HUES48 (cell line): ENCODE measurements around the gene ZNF550.
A peak's percentile ranks its signal among the peaks of the same experiment; 100 is the strongest.

Experiments
- H3K27ac ChIP-seq: one replicate; pipeline ENCODE4 v1.7.0; 2013; ENCODE audit warnings: low read depth, low read length, inconsistent platforms
- H3K27me3 ChIP-seq: 2 replicates; pipeline ENCODE4 v1.6.1; 2013; ENCODE audit warnings: mild to moderate bottlenecking, low read length; ENCODE audit not compliant: control insufficient read depth, insufficient read depth
- H3K36me3 ChIP-seq: 2 replicates; pipeline ENCODE4 v1.6.1; 2013; ENCODE audit warnings: low read length; ENCODE audit not compliant: control insufficient read depth, insufficient read depth
- H3K4me1 ChIP-seq: 2 replicates; pipeline ENCODE4 v1.6.1; 2013; ENCODE audit warnings: mild to moderate bottlenecking, low read length; ENCODE audit not compliant: control insufficient read depth, insufficient read depth
- H3K4me3 ChIP-seq: 2 replicates; pipeline ENCODE4 v1.5.1; 2013; ENCODE audit warnings: mild to moderate bottlenecking, low read depth, low read length
- H3K9ac ChIP-seq: 2 replicates; pipeline ENCODE4 v1.6.1; 2013; ENCODE audit warnings: mild to moderate bottlenecking, low read depth, low read length, moderate library complexity
- H3K9me3 ChIP-seq: 2 replicates; pipeline ENCODE4 v1.6.1; 2013; ENCODE audit warnings: low read length; ENCODE audit not compliant: control insufficient read depth, insufficient read depth

The ZNF550 gene

GRCh38 chr19:57559404-57560025, at the start of gene ZNF550:
TSS of gene ZNF550 (minus strand) at chr19:57559863. CDS start at chr19:57559682, 181 bp downstream.
- peaks cover 27% of the 10 kb centered on the region for H3K9me3 ChIP-seq
- peaks cover 18% of the 10 kb centered on the region for H3K36me3 ChIP-seq
- H3K4me3 ChIP-seq, result peak within 1 kb of the TSS; percentile 98
- H3K9ac ChIP-seq, result peak within 1 kb of the TSS; percentile 81
- peak within 1 kb of the TSS; percentile 17 for H3K27ac ChIP-seq
- H3K4me1 ChIP-seq, result peaks cover 5% of the 10 kb centered on the region
- H3K27me3 ChIP-seq, result no peaks in the 10 kb centered on the region

DNA sequence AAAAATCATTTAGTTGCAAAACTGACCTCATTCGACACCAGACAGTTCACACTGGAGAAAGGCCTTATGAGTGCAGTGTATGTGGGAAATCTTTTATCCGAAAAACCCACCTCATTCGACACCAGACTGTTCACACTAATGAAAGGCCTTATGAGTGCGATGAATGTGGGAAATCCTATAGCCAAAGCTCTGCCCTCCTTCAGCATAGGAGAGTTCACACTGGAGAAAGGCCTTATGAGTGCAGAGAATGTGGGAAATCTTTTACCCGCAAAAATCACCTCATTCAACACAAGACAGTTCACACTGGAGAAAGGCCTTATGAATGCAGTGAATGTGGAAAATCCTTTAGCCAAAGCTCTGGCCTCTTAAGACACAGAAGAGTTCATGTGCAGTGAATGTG, 47.3 kb upstream of the ZNF550 start:
- no peaks in the 10 kb centered on the region for H3K27me3 ChIP-seq
- no peak overlapping the region for H3K4me3 ChIP-seq
- H3K9me3 ChIP-seq, result no peaks in the 10 kb centered on the region; the same call in 1 of the 2 replicates
- peaks cover 39% of the 10 kb centered on the region for H3K36me3 ChIP-seq
- no peak overlapping the region for H3K9ac ChIP-seq
- H3K4me1 ChIP-seq, result no peaks in the 10 kb centered on the region
- H3K27ac ChIP-seq, result no peak overlapping the region

DNA sequence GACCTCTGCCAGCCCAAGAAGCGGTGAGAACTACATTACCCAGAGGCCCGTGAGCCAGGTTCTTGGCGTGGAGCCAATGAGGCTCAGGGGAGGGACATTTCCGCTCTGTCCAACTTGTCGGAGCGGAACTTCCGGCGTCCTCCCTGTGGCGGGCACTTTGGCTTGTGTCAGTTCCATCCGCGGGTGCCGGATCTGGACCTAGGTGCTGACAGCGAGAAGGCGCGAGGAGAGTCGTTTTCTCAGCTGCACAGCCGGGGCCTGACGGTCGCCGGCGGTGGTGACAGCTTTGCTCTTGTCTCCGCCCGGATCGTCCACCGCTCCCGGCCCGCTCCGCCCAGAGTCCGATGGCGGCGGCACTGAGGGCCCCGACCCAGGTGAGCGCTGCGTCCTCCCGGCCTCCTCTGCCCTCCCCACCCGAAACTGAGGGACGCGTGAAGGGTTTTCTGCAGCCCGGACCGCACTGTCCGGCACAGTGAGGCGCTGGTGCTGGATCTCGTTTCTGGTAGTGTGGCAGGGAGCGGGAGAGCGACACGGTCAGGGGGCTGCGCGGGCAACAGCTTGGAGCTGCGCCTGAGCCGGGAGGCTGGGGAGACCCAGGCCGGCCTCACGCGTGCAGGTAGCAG, 40.2 kb upstream of the ZNF550 start, which contains the start of gene ZNF530:
Gene ZNF530 (plus strand): TSS at position 125 of the 623 bp plus-strand sequence. CDS start 4,461 bp downstream, outside the sequence.
- peaks cover 7% of the 10 kb centered on the region; the same call in 1 of the 2 replicates for H3K36me3 ChIP-seq
- peaks cover 9% of the 10 kb centered on the region; the same call in 1 of the 2 replicates for H3K4me1 ChIP-seq
- H3K9ac ChIP-seq, result peak within 1 kb of the TSS; percentile 44; the same call in 1 of the 2 replicates
- H3K9me3 ChIP-seq, result no peaks in the 10 kb centered on the region
- no peaks in the 10 kb centered on the region for H3K27me3 ChIP-seq
- no peak within 1 kb of the TSS for H3K27ac ChIP-seq
- peak within 1 kb of the TSS; percentile 98 for H3K4me3 ChIP-seq

DNA sequence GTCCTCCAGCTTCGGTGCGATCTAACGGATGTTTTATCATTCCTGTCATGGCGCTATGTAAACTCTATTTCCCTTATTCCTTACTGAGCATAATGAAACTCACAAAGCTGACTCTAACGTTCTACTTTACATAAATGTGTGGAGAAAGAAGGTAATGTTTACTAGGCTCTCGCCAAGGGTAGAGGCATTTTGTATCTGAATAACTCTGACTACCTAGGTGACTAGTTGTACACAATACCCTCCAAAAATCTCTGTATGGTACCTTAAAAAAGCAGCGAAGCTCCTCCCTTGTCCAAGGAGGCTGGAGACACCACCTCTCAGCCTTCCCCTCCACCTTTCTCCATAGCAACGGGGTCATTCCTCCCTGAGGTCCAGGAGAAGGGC, 39.7 kb upstream of the ZNF550 start:
- H3K27ac ChIP-seq, result no peak overlapping the region
- peak overlapping the region; percentile 98 for H3K4me3 ChIP-seq
- peaks cover 2% of the 10 kb centered on the region; the same call in 1 of the 2 replicates for H3K36me3 ChIP-seq
- no peaks in the 10 kb centered on the region for H3K27me3 ChIP-seq
- H3K9ac ChIP-seq, result no peak overlapping the region
- H3K4me1 ChIP-seq, result peaks cover 9% of the 10 kb centered on the region; the same call in 1 of the 2 replicates
- H3K9me3 ChIP-seq, result no peaks in the 10 kb centered on the region

DNA sequence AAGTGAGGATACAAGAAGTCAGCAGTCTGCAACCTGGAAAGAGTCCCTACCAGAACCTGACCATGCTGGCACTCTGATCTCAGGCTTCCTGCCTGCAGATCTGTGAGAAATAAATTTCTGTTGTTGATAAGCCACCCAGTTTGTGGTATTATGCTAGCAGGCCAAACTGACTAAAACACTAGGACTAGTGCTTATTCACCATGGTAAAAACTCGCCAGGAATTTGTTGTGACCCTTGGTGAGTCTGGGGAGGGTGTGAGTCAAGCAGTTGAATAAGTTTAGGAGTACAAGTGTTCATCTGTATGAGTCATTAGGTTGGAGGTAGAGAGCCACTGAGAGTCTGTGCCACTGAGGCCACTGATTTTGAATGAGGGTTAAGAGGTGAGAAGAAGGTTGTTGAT, 27.9 kb upstream of the ZNF550 start:
- no peak overlapping the region for H3K9ac ChIP-seq
- 0 out of 2 replicates have a peak, but pooled peaks cover 3% of the 10 kb centered on the region for H3K27me3 ChIP-seq
- no peak overlapping the region for H3K27ac ChIP-seq
- H3K4me3 ChIP-seq, result no peak overlapping the region
- peaks cover 58% of the 10 kb centered on the region for H3K9me3 ChIP-seq
- H3K36me3 ChIP-seq, result peaks cover 74% of the 10 kb centered on the region
- H3K4me1 ChIP-seq, result peaks cover 7% of the 10 kb centered on the region; the same call in 1 of the 2 replicates

DNA sequence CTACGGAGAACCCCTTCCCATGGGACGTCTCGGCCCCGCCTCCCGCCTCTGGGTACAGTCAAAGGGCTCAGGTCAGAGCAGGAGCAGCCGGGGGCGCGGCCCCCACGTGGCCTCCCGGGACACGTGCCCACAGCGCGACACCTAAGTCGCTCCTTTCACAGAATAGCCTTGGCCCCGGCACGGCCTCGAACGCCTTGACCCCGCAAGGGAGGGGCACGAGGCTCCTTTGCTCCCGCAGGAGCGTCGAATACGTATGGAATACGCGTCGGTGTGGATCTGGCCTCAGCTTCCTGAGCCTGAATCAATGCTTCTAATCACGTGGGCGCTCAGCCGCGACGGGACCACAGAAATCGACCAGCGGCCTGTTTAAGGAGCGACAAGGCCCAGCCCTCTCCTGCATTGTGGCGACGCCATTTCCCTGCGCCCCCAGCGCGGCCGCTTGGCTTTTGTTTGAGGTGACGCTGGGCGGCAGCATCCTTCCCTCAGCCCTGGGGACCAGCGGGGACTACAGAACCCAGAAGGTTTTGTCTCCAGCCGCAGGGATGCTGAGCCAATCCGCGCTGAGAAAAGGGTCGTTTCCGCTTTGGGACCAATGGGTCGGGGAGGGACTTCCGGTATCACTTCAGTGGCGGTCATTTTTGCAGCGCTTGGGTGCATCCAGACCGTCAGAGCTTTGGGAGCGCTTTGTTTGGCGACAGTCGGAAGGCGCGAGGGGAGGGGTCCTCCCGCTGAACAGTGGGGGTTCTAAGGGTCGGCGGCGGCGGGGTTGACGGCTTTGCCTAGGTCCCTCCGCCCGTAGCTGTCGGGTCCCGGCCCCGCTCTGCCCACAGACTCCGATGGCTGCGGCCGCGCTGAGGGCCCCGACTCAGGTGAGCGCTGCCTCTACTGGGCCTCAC, 24.1 kb upstream of the ZNF550 start, which contains the start of gene ZIK1:
Gene ZIK1 (plus strand): TSS at position 625 of the 896 bp plus-strand sequence. CDS start 212 bp downstream, at position 837.
- H3K9me3 ChIP-seq, result peaks cover 24% of the 10 kb centered on the region
- H3K27ac ChIP-seq, result peak within 1 kb of the TSS; percentile 52
- 0 out of 2 replicates have a peak, but pooled peaks cover 3% of the 10 kb centered on the region for H3K27me3 ChIP-seq
- peak within 1 kb of the TSS; percentile 67 for H3K9ac ChIP-seq
- H3K4me1 ChIP-seq, result peaks cover 7% of the 10 kb centered on the region; the same call in 1 of the 2 replicates
- H3K4me3 ChIP-seq, result peak within 1 kb of the TSS; percentile 87
- peaks cover 36% of the 10 kb centered on the region for H3K36me3 ChIP-seq

- peaks cover 21% of the 10 kb centered on the region for H3K9me3 ChIP-seq
- peak overlapping the region; percentile 87 for H3K4me3 ChIP-seq
- H3K27me3 ChIP-seq, result 0 out of 2 replicates have a peak, but pooled peaks cover 3% of the 10 kb centered on the region
- peaks cover 7% of the 10 kb centered on the region; the same call in 1 of the 2 replicates for H3K4me1 ChIP-seq
- H3K36me3 ChIP-seq, result peaks cover 29% of the 10 kb centered on the region
- peak overlapping the region; percentile 52 for H3K27ac ChIP-seq
- H3K9ac ChIP-seq, result 0 out of 2 replicates have a peak overlapping the region, but pooled peaks have one; percentile 21
Measured at GRCh38 chr19:57583104-57583520, 23.4 kb upstream of the ZNF550 start.

DNA sequence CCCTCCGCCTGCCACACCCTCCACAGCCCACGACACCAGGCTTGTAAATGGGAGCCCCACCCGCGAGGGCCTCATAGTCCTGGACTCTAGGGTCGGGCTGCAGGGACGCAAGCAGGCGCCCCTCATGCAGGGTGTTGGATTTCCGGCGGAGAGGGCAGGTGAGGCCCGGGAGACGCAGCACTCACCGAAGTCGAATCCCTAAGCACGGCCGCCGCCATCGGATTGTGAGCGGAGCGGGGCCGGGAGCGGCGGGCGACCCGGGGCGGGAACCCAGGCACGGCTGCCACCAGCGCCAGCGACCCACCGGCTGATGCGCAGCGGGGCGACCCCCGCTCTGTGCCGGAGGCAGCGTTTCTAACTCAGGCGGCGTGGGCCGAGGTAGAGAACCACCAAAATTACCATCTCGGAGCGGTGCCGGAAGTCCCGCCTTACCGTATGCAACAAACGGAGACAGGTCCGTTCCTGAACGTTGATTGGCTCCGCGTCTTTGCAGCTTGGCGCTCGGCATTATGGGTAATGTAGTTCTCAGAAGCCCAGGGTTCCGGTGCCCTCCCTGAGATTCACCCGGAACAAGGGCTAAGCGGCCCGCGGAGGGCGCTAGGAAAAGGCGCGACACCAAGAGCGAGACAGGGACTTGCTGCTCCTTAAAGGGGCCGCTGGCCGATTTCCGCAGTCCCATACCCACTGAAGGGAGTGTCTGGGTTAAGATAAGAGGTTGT, 19.0 kb upstream of the ZNF550 start, which contains the start of gene ZNF416:
Gene ZNF416 (minus strand): TSS at position 425 of the 719 bp plus-strand sequence. CDS start 207 bp downstream, at position 218.
- peak within 1 kb of the TSS; percentile 77 for H3K4me3 ChIP-seq
- peaks cover 34% of the 10 kb centered on the region for H3K36me3 ChIP-seq
- H3K27me3 ChIP-seq, result 0 out of 2 replicates have a peak, but pooled peaks cover 3% of the 10 kb centered on the region
- H3K27ac ChIP-seq, result peak within 1 kb of the TSS; percentile 60
- peak within 1 kb of the TSS; percentile 65 for H3K9ac ChIP-seq
- no peaks in the 10 kb centered on the region for H3K4me1 ChIP-seq
- H3K9me3 ChIP-seq, result peaks cover 39% of the 10 kb centered on the region

DNA sequence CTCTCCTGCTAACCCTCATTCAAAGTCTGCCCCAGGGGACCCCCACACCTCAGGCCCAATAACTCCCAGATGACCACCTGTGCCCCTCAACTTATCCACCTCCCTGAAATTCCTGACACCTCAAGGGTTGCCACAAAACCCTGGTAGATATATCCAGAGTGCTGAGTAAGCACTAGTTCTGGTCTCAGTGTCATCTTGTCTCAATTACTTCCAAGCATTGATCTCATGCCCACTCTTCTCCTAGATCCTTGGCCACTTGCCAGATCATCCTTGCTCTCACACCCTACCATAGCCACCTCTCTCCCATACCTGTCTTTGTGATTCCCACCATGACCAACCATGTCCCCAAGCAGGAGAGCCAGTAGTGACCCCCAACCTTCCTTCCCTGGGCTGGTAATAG, 17.0 kb upstream of the ZNF550 start:
- Histone ChIP-seq H3K36me3 (peaks cover 54% of the 10 kb centered on the region), H3K9me3 (peaks cover 52% of the 10 kb centered on the region), H3K4me3 (no peak overlapping the region), H3K4me1 (no peaks in the 10 kb centered on the region), H3K27me3 (no peaks in the 10 kb centered on the region), H3K27ac (no peak overlapping the region), H3K9ac (no peak overlapping the region)
